KG1 (cell line): ENCODE measurements around the gene DNAJC10.

Experiments
- DNase-seq: peaks from one replicate; lab custom pipeline; 2025; lab: John Stamatoyannopoulos, UW

Gene DNAJC10

GRCh38 chr2:182836451-182836850, 120.4 kb downstream of the DNAJC10 start:
- no peak for DNase-seq
